Transverse colon (tissue), 4 donors: ENCODE results near the gene MUC22. TPM values are rescaled to one million over a fixed set of nuclear protein-coding genes. Genes with fewer than 3 reads are reported as not detected.
"Not testable (repeated sequence)": the region's sequence is repeated elsewhere in the genome, so short reads cannot be mapped to it uniquely, and the experiment has no call there.

Source experiments
- DNase-seq: peaks from one replicate; pipeline ENCODE4 v3.0.0-alpha.2; 2019
- H3K27ac ChIP-seq, 4 donors: fragments of 200-600 bp; sonication (generic); 2 replicates each; pipeline ENCODE4 v1.5.1; 2016 to 2018; ENCODE audit warnings: inconsistent platforms in 4 of 4
- H3K27me3 ChIP-seq: fragments of 200-600 bp; sonication (generic); 2 replicates; pipeline ENCODE4 v1.5.1; 2017; ENCODE audit warnings: inconsistent platforms
- H3K36me3 ChIP-seq, 4 donors: fragments of 200-600 bp; sonication (generic); 2 replicates each; pipeline ENCODE4 v1.5.1; 2017 to 2019; ENCODE audit warnings: inconsistent platforms in 4 of 4
- H3K4me1 ChIP-seq, 4 donors: fragments of 200-600 bp; sonication (generic); 2 replicates each; pipeline ENCODE4 v1.5.1; 2017 to 2020; ENCODE audit warnings: inconsistent platforms in 4 of 4
- H3K4me3 ChIP-seq, 4 donors: fragments of 200-600 bp; sonication (generic); 1 replicate in 1 of 4; 2 replicates in 3 of 4; pipeline versions ENCODE4 v1.5.1 to v1.6.1; 2017 to 2019; ENCODE audit warnings: inconsistent platforms in 4 of 4
- H3K9me3 ChIP-seq, 2 donors: fragments of 200-600 bp; sonication (generic); 2 replicates each; pipeline ENCODE4 v1.5.1; 2017 to 2019; ENCODE audit warnings: inconsistent platforms in 2 of 2
- EP300 ChIP-seq: sonication (generic); formaldehyde crosslinking; IDR thresholded peaks from one replicate; pipeline ENCODE4 v1.6.1; 2017; ENCODE audit warnings: antibody characterized with exemption, low read depth
- POLR2A ChIP-seq: fragments of 450-650 bp; IDR thresholded peaks from one replicate; pipeline ENCODE4 v1.6.1; 2016; ENCODE audit warnings: antibody characterized with exemption, mild to moderate bottlenecking, moderate library complexity
- POLR2AphosphoS5 ChIP-seq, 3 donors: sonication (generic); formaldehyde crosslinking; IDR thresholded peaks; one replicate each; pipeline ENCODE4 v1.6.1; 2016; ENCODE audit warnings: antibody characterized with exemption in 3 of 3
- WGBS, 2 donors: methylation state at CpG; one replicate each; pipeline ENCODE4 v1.1.5; 2018; ENCODE audit warnings: low coverage in 1 of 2; 5-methylcytosine and 5-hydroxymethylcytosine counted together
- in situ Hi-C, 4 donors: fragments of 200-750 bp; cut with MboI; loops; one replicate each; pipeline versions ENCODE4 v1.15.0 to v1.15.1; 2017; ENCODE audit warnings: low sequenced_read_pairs in 3 of 4, low pct_ligation_motif_present in 1 of 4, low pct_unique_long_range_greater_than_20kb in 1 of 4
- intact Hi-C: fragments of 100-400 bp; cut with DNase I; formaldehyde crosslinking; loops from one replicate; pipeline ENCODE4 v1.15.1; 2023; ENCODE audit warnings: low total_unique reads
- total RNA-seq, 4 donors: library from RNA; depleted of rRNA; stranded (reverse); fragments of >200 nt; gene quantifications; one replicate each; pipeline ENCODE4 v1.1.0, GENCODE V29; 2016
- TF ChIP-seq, protein P1 (sequence below), 5 experiments: fragments of 200-600 bp in 3 of 5; fragments of 450-650 bp in 2 of 5; sonication (generic) in 3 of 5; IDR thresholded peaks; 1 replicate in 2 of 5; 2 replicates in 3 of 5; pipeline ENCODE4 v1.5.1; 2016 to 2017; ENCODE audit warnings: antibody characterized with exemption in 5 of 5, inconsistent platforms in 3 of 5, mild to moderate bottlenecking in 2 of 5, moderate library complexity in 1 of 5

The MUC22 gene
- total RNA-seq, 4 donors from 2014 or later: not detected

- Histone ChIP-seq H3K4me1 (no peaks in the 10 kb centered on the region), H3K27ac (no peak overlapping the region), H3K27me3 (peaks cover 19% of the 10 kb centered on the region), H3K9me3 (no peaks in the 10 kb centered on the region), H3K4me3 (no peak overlapping the region), H3K36me3 (no peaks in the 10 kb centered on the region)
- TF ChIP-seq POLR2AphosphoS5 (IDR thresholded peaks at IDR 0.05): no peak
- in situ Hi-C loops: no loop called here
- DNase-seq: no peak
- intact Hi-C loops: no loop called here
- 83% methylated on average over 4 of the region's 4 CpGs; no CpG with 5 or more reads in 1 of the 2 donors for WGBS, 2 donors
These were observed 46.2 kb upstream of the MUC22 start for GRCh38 chr6:30964075-30964474.

- Histone ChIP-seq H3K9me3 (no peaks in the 10 kb centered on the region), H3K27ac (no peak overlapping the region), H3K4me1 (no peaks in the 10 kb centered on the region), H3K4me3 (no peak overlapping the region), H3K27me3 (peaks cover 9% of the 10 kb centered on the region), H3K36me3 (no peaks in the 10 kb centered on the region)
- intact Hi-C loops (no loop called here), in situ Hi-C loops (no loop called here)
- no peak for DNase-seq
- WGBS, 2 donors: 86% methylated on average over 5 of the region's 5 CpGs; no CpG with 5 or more reads in 1 of the 2 donors
- TF ChIP-seq POLR2A (no peak), EP300 (no peak), POLR2AphosphoS5 (IDR thresholded peaks at IDR 0.05) (no peak)
- TF ChIP-seq, protein P1, sequence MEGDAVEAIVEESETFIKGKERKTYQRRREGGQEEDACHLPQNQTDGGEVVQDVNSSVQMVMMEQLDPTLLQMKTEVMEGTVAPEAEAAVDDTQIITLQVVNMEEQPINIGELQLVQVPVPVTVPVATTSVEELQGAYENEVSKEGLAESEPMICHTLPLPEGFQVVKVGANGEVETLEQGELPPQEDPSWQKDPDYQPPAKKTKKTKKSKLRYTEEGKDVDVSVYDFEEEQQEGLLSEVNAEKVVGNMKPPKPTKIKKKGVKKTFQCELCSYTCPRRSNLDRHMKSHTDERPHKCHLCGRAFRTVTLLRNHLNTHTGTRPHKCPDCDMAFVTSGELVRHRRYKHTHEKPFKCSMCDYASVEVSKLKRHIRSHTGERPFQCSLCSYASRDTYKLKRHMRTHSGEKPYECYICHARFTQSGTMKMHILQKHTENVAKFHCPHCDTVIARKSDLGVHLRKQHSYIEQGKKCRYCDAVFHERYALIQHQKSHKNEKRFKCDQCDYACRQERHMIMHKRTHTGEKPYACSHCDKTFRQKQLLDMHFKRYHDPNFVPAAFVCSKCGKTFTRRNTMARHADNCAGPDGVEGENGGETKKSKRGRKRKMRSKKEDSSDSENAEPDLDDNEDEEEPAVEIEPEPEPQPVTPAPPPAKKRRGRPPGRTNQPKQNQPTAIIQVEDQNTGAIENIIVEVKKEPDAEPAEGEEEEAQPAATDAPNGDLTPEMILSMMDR (IDR thresholded peaks at IDR 0.05): no peak
These were observed 45.1 kb upstream of the MUC22 start for GRCh38 chr6:30965140-30965601.

DNA sequence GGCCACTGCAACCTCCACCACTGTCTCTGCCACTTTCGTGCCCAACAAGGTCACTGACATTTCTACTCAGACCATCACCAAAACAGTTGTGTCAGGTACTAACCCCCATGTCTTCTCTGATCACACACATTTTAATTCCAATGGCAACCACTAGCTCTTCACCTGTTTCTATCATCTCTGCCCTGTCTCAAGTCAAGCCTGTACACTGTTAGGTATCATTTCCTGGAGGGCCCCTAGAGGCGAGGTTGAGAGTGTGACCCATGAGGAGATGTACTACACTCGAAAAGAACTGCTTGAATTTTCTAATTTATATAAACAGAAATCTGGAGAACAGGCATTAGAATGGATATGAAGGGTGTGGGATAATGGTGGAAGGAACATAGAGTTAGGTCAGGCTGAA, 44.1 kb upstream of the MUC22 start:
- Histone ChIP-seq H3K9me3 (no peaks in the 10 kb centered on the region), H3K27ac (no peak overlapping the region), H3K4me3 (no peak overlapping the region), H3K27me3 (peaks cover 9% of the 10 kb centered on the region), H3K4me1 (no peaks in the 10 kb centered on the region), H3K36me3 (no peaks in the 10 kb centered on the region)
- 59% methylated on average over 3 of the region's 3 CpGs; no CpG with 5 or more reads in 1 of the 2 donors for WGBS, 2 donors
- no peak for DNase-seq
- intact Hi-C loops: no loop called here
- in situ Hi-C loops: no loop called here
- TF ChIP-seq POLR2AphosphoS5 (IDR thresholded peaks at IDR 0.05) (no peak), EP300 (no peak), POLR2A (no peak)
- TF ChIP-seq, protein P1 (IDR thresholded peaks at IDR 0.05): no peak

- DNase-seq, H3K9me3 ChIP-seq, H3K27me3 ChIP-seq, H3K4me1 ChIP-seq, H3K36me3 ChIP-seq, H3K4me3 ChIP-seq, intact Hi-C loops, in situ Hi-C loops, H3K27ac ChIP-seq: not testable (repeated sequence)
- 90 to 92% methylated on average over 2 to 6 of the region's 6 CpGs for WGBS, 2 donors
These were observed 41.1 kb upstream of the MUC22 start for GRCh38 chr6:30969171-30969570.

GRCh38 chr6:30970946-30971345, 39.3 kb upstream of the MUC22 start:
- Histone ChIP-seq H3K9me3 (no peaks in the 10 kb centered on the region), H3K27me3 (no peaks in the 10 kb centered on the region), H3K4me3 (no peak overlapping the region), H3K36me3 (no peaks in the 10 kb centered on the region), H3K4me1 (no peaks in the 10 kb centered on the region), H3K27ac (no peak overlapping the region)
- TF ChIP-seq, protein P1 (IDR thresholded peaks at IDR 0.05): no peak
- TF ChIP-seq POLR2A (no peak), POLR2AphosphoS5 (IDR thresholded peaks at IDR 0.05) (no peak), EP300 (no peak)
- WGBS, 2 donors: 80 to 82% methylated on average over 5 of the region's 5 CpGs
- intact Hi-C loops: no loop called here
- no peak for DNase-seq
- in situ Hi-C loops: no loop called here
